Measurements from ENCODE around the gene SCD5.

The SCD5 gene

DNA sequence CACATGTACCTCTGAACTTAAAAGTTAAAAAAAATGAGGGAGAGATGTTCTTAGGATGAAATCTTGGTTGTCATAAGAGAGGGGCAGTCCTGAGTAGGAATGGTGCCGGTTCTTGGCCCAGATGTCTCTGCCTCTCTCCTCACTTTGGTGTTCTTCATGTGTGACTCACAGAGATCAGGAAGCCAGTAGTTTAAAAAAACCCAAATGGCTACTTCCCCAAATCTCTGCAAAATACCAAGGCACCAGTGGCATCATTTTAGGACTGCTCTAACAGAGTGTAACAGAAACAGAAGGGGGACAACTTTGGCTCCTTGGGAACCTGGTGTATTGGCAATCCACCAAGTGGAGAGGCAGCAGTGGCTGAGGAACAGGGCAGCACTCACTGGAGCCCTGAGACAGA lies 116.8 kb downstream of the SCD5 start:
- H3K27ac ChIP-seq, result no peak overlapping the region
- TF ChIP-seq ZFX (IDR thresholded peaks at IDR 0.05; ENCODE audit: borderline replicate concordance), result no peak
- TF ChIP-seq, protein P1, sequence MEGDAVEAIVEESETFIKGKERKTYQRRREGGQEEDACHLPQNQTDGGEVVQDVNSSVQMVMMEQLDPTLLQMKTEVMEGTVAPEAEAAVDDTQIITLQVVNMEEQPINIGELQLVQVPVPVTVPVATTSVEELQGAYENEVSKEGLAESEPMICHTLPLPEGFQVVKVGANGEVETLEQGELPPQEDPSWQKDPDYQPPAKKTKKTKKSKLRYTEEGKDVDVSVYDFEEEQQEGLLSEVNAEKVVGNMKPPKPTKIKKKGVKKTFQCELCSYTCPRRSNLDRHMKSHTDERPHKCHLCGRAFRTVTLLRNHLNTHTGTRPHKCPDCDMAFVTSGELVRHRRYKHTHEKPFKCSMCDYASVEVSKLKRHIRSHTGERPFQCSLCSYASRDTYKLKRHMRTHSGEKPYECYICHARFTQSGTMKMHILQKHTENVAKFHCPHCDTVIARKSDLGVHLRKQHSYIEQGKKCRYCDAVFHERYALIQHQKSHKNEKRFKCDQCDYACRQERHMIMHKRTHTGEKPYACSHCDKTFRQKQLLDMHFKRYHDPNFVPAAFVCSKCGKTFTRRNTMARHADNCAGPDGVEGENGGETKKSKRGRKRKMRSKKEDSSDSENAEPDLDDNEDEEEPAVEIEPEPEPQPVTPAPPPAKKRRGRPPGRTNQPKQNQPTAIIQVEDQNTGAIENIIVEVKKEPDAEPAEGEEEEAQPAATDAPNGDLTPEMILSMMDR (IDR thresholded peaks at IDR 0.05), result no peak

DNA sequence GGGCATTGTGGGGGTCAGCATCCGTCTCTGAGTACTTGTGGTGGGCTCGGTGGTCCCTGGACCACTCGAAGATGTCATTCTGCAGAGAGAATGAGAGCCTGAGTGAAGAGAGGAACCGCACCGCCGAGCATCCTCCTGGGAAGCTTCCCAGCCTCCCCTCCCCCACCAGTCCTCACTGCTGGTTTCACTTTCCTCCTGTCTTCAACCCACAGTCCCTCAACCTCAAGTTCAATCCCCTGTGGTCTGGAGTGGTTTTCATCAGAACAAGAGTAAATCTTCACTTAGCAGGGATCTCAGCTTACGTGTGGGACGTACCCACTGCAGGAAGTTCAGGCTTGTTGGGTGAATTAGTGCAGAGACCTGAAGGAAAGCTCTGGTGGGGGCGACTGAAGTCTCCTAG lies 117.8 kb downstream of the SCD5 start:
- no peak overlapping the region for H3K27ac ChIP-seq
- no peak for TF ChIP-seq ZFX (IDR thresholded peaks at IDR 0.05; ENCODE audit: borderline replicate concordance)
- TF ChIP-seq, protein P1 (IDR thresholded peaks at IDR 0.05), result no peak

DNA sequence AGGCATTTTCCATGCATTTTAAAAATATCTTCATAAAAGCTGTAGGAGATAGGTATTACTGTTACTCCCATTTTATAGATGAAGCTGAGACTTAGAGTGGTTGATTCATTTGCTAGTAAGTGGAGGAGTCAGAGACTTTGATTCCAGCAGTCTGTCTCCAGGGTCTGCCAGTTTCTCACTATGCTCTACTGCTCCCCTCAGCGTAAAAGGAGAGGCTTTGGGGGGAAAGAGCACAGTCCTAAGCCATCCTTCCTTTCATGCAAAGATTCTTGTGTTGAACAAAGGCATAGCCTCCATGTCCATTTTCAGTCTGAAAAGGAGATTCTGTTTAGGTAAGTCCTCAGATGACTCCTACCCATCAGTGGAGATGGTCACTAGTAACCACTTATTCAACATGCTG lies 119.1 kb downstream of the SCD5 start:
- no peak for TF ChIP-seq ZFX (IDR thresholded peaks at IDR 0.05; ENCODE audit: borderline replicate concordance)
- TF ChIP-seq, protein P1 (IDR thresholded peaks at IDR 0.05), result no peak
- no peak overlapping the region for H3K27ac ChIP-seq

DNA sequence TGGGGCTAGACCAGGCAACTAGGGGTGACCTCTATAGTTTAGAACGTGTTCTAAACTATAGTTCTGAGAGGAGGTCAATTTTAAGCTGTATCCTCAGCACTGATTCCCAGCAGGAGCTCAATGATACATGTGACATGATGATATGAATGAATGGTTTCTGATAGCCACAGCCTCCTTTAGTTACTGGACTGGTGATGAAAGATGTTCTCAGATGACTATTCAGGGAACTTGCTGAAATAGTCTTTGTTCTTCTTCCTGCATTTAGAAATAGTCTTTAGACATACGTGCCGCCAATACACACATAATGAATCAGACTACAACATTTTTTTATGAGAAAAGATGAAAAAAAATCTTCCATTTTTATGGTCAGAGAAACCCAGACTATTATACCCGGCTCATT lies 120.5 kb downstream of the SCD5 start:
- TF ChIP-seq, protein P1 (IDR thresholded peaks at IDR 0.05), result no peak
- TF ChIP-seq ZFX (IDR thresholded peaks at IDR 0.05; ENCODE audit: borderline replicate concordance), result no peak
- no peak overlapping the region for H3K27ac ChIP-seq

DNA sequence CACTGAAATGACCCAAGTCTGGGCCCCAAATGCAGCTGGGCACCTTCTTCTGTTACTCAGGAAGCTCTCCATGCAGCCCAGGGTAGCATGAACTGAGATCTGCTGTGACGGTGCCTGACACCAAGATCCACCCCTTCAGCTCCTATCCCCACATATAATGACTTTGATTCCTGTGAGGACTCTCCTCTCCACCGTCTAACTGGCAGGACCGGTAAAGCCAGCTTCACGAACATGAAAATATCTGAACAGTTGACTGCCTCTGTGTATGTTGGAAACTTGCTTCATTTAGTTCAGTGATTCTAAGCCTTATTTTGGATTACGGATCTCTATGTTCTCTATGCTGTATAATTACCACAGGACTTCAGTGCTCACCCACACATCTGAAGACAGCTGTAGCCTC lies 121.3 kb downstream of the SCD5 start:
- H3K27ac ChIP-seq, result no peak overlapping the region
- TF ChIP-seq, protein P1 (IDR thresholded peaks at IDR 0.05), result no peak
- no peak for TF ChIP-seq ZFX (IDR thresholded peaks at IDR 0.05; ENCODE audit: borderline replicate concordance)

DNA sequence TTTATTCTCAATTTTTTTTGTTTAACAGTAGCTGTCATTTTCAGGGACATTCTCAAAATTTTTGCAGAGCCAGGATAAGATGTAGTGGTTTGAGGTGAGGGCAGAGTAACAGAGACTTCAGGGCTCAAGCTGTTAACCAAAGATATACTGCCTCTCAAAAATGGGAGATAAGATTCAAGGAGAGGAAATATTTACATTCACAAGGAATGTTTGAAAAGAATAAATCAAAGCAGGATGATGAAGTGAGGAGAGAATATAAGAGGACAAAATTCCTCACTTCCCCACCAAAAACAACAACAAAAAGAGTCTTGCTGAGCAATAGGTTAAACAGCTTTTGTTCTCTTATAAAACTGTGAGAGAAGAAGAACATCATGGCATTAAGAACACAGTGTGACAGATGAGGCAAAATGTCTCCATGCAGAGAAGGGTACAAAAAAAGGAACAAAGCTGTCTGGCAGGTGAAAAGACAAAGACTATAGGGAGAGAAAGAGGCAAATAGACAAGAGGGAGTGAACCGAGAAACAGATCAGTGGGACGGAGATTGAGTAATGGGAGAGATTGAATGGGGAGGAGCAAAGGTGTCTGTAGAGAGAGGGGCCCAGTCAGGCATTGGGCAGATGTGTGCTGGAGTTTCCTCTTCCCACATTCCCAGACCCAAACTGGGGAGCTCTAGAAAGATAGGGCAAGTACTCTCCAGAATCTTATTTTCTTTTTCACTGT lies 130.7 kb downstream of the SCD5 start:
- no peak overlapping the region for H3K27ac ChIP-seq
- no peak for TF ChIP-seq ZFX (IDR thresholded peaks at IDR 0.05; ENCODE audit: borderline replicate concordance)
- TF ChIP-seq, protein P1 (IDR thresholded peaks at IDR 0.05), result no peak

DNA sequence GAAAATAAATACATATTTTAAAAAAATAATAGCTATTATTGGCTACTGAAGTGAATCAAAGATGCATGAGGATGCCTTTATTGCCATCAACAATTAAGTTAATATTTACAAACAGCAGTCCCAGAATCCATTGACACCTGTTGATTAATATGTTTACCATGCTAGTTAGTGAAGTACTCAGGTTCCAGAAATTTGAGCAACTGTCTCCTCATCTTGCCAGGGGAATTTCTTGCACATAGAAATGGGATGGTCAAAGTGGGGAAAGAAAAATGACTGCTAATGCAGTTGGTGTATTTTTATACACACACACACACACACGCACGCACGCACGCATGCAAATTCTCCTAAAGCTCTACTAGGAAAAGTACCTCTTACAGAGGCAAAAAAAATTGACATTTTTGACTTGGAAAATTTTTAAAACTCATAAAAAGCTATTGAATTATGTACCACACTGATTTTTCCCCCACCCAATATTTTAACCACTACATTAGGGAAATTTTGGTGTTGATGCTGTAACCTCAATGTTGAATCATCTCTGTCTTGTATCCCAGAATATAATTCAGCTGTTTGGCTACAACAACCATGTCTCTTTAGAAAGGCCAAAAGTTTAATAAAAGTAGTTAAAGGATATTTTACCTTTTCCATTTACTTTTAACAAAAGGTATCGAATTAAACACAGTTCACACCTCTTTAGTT lies 131.5 kb downstream of the SCD5 start:
- TF ChIP-seq, protein P1 (IDR thresholded peaks at IDR 0.05), result no peak
- TF ChIP-seq ZFX (IDR thresholded peaks at IDR 0.05; ENCODE audit: borderline replicate concordance), result no peak
- H3K27ac ChIP-seq, result no peak overlapping the region

Data from 22Rv1 (cell line).